ENCODE data around the gene SKIDA1. TPM values are rescaled to one million over a fixed set of nuclear protein-coding genes. Genes with fewer than 3 reads are reported as not detected.

The SKIDA1 gene
- total RNA-seq, 6 donors from 2014 or later, result under 0.01 to 1.6 (median 0.86) TPM

- Histone ChIP-seq H3K9me3 (no peaks in the 10 kb centered on the region), H3K27me3 (no peaks in the 10 kb centered on the region), H3K36me3 (peaks cover 11 to 36% (median 13%) of the 10 kb centered on the region in 4 donors), H3K4me3 (peak overlapping the region; percentile 70 to 94 (median 82)), H3K4me1 (peaks cover 10 to 26% (median 19%) of the 10 kb centered on the region in 4 donors), H3K27ac (peak overlapping the region; percentile 87 to 98 (median 94))
- no peak for ATAC-seq (ENCODE audit: low FRiP score in 2 of 2)
- WGBS, 2 donors, result 50% methylated on average over 9 of the region's 9 CpGs
- TF ChIP-seq EP300 (IDR thresholded peaks at IDR 0.05) (no peak), POLR2AphosphoS5 (IDR thresholded peaks at IDR 0.05) (no peak), POLR2A (IDR thresholded peaks at IDR 0.05) (no peak), CTCF (IDR thresholded peaks at IDR 0.05) (no peak)
- no peak for DNase-seq
Measured at GRCh38 chr10:21535494-21535965, 10.0 kb upstream of the SKIDA1 start.

- ATAC-seq (ENCODE audit: low FRiP score in 2 of 2) (peak; percentile 1 to 44), DNase-seq (peak; percentile 77 to 91)
- H3K27me3 ChIP-seq, result no peaks in the 10 kb centered on the region
- TF ChIP-seq EP300 (IDR thresholded peaks at IDR 0.05) (no peak), POLR2AphosphoS5 (IDR thresholded peaks at IDR 0.05) (peak in 1 of 2 donors; percentile 10)
- H3K9me3 ChIP-seq, result no peaks in the 10 kb centered on the region
- peaks cover 6 to 29% (median 10%) of the 10 kb centered on the region in 4 donors for H3K36me3 ChIP-seq
- 1 to 5% methylated on average over 16 to 46 of the region's 96 CpGs for WGBS, 2 donors
- H3K4me3 ChIP-seq, result peak overlapping the region; percentile 70 to 94 (median 82)
- H3K27ac ChIP-seq, result peak overlapping the region; percentile 87 to 98 (median 94)
- H3K4me1 ChIP-seq, result peaks cover 10 to 22% (median 18%) of the 10 kb centered on the region in 4 donors
Measured at GRCh38 chr10:21534604-21535493, 9.4 kb upstream of the SKIDA1 start.

- TF ChIP-seq POLR2A (IDR thresholded peaks at IDR 0.05) (no peak), CTCF (IDR thresholded peaks at IDR 0.05) (no peak), POLR2AphosphoS5 (IDR thresholded peaks at IDR 0.05) (no peak)
- H3K27ac ChIP-seq, result peak overlapping the region; percentile 87 to 98 (median 94)
- DNase-seq (no peak), ATAC-seq (ENCODE audit: low FRiP score in 2 of 2) (no peak)
- no peaks in the 10 kb centered on the region for H3K9me3 ChIP-seq
- no peaks in the 10 kb centered on the region for H3K27me3 ChIP-seq
- H3K4me3 ChIP-seq, result peak overlapping the region; percentile 70 to 94 (median 82)
- peaks cover 0 to 23% (median 5%) of the 10 kb centered on the region in 4 donors for H3K36me3 ChIP-seq
- 0% methylated on average over 3 to 6 of the region's 26 CpGs for WGBS, 2 donors
- H3K4me1 ChIP-seq, result peaks cover 10 to 20% (median 18%) of the 10 kb centered on the region in 4 donors
Measured at GRCh38 chr10:21534280-21534586, 8.8 kb upstream of the SKIDA1 start.

- peak; percentile 96 to 100 for DNase-seq
- ATAC-seq (ENCODE audit: low FRiP score in 2 of 2), result peak; percentile 98 to 99
- 0 to 1% methylated on average over 13 to 25 of the region's 74 CpGs for WGBS, 2 donors
Measured at GRCh38 chr10:21533467-21534279, 8.2 kb upstream of the SKIDA1 start, which contains the start of gene MLLT10. Gene MLLT10 (plus strand): TSS chr10:21534232. CDS start chr10:21534645, 413 bp downstream.

More at GRCh38 chr10:21533467-21534279, 8.2 kb upstream of the SKIDA1 start, which contains the start of gene MLLT10:
- Histone ChIP-seq H3K27me3 (no peaks in the 10 kb centered on the region), H3K27ac (peak within 1 kb of the TSS; percentile 87 to 98 (median 94)), H3K36me3 (peaks cover 0 to 17% (median 2%) of the 10 kb centered on the region in 4 donors), H3K4me3 (peak within 1 kb of the TSS; percentile 70 to 94 (median 82)), H3K9me3 (no peaks in the 10 kb centered on the region), H3K4me1 (peaks cover 10 to 20% (median 18%) of the 10 kb centered on the region in 4 donors)
- TF ChIP-seq EP300 (IDR thresholded peaks at IDR 0.05) (no peak), CTCF (IDR thresholded peaks at IDR 0.05) (peak in 5 of 6 experiments; percentile 9 to 75 (median 57)), POLR2A (IDR thresholded peaks at IDR 0.05) (peak in 3 of 4 donors; percentile 62 to 91 (median 79)), POLR2AphosphoS5 (IDR thresholded peaks at IDR 0.05) (peak; percentile 39 to 61)
